H1 (cell line): ENCODE data around the gene GRK6. TPM values are rescaled to one million over a fixed set of nuclear protein-coding genes. Genes with fewer than 3 reads are reported as not detected.

Experiments
- CTCF ChIP-seq, 3 experiments: IDR thresholded peaks; 1 replicate in 2 of 3; 2 replicates in 1 of 3; pipeline versions ENCODE4 v1.5.1 to v1.6.1; 2011; ENCODE audit warnings: low read length in 3 of 3, mild to moderate bottlenecking in 3 of 3, inconsistent platforms in 2 of 3, low read depth in 1 of 3, moderate library complexity in 1 of 3; ENCODE audit not compliant: insufficient read depth in 1 of 3; ENCODE audit errors: control extremely low read depth in 1 of 3
- E2F6 ChIP-seq: IDR thresholded peaks from 2 replicates; pipeline ENCODE4 v1.6.1; 2012; ENCODE audit warnings: inconsistent platforms
- EZH2 ChIP-seq: fragments of 200-600 bp; sonication (generic); IDR thresholded peaks from 2 replicates; pipeline ENCODE4 v1.7.1; 2012; ENCODE audit warnings: low read depth, mild to moderate bottlenecking, moderate library complexity, low read length, inconsistent platforms; ENCODE audit not compliant: severe bottlenecking
- JUND ChIP-seq: IDR thresholded peaks from 2 replicates; pipeline ENCODE4 v1.6.1; 2011; ENCODE audit warnings: mild to moderate bottlenecking, improper control_type of control experiment, low read length
- KDM1A ChIP-seq: fragments of 200-600, 300-600 bp; sonication (generic); IDR thresholded peaks from 2 replicates; pipeline ENCODE4 v1.7.1; 2016; ENCODE audit warnings: mild to moderate bottlenecking, low read length, borderline replicate concordance
- NANOG ChIP-seq: IDR thresholded peaks from 2 replicates; pipeline ENCODE4 v1.6.1; 2011; ENCODE audit warnings: low read length, low read depth, mild to moderate bottlenecking, inconsistent platforms; ENCODE audit not compliant: insufficient read depth, poor library complexity, severe bottlenecking
- PHF8 ChIP-seq: fragments of 200-600 bp; sonication (generic); conservative IDR thresholded peaks from 2 replicates; pipeline ENCODE4 v1.7.1; 2012; ENCODE audit warnings: low read depth, mild to moderate bottlenecking, inconsistent platforms, low read length, moderate library complexity
- POLR2A ChIP-seq, 2 experiments: IDR thresholded peaks; 1 replicate in 1 of 2; 2 replicates in 1 of 2; pipeline ENCODE4 v1.6.1; 2011; ENCODE audit warnings: low read depth in 2 of 2, low read length in 2 of 2, mild to moderate bottlenecking in 2 of 2; ENCODE audit errors: control extremely low read depth in 1 of 2
- POLR2AphosphoS5 ChIP-seq: IDR thresholded peaks from 2 replicates; pipeline ENCODE4 v1.6.1; 2011; ENCODE audit warnings: low read depth, low read length
- RAD21 ChIP-seq, 2 experiments: IDR thresholded peaks in 1 of 2; conservative IDR thresholded peaks in 1 of 2; 2 replicates each; pipeline ENCODE4 v1.6.1; 2011; ENCODE audit warnings: low read depth in 2 of 2, low read length in 2 of 2, improper control_type of control experiment in 1 of 2, inconsistent platforms in 1 of 2, mild to moderate bottlenecking in 1 of 2, moderate library complexity in 1 of 2
- RXRA ChIP-seq: IDR thresholded peaks from 2 replicates; pipeline ENCODE4 v1.6.1; 2011; ENCODE audit warnings: low read depth, mild to moderate bottlenecking, low read length, moderate library complexity; ENCODE audit not compliant: insufficient read depth
- SIN3A ChIP-seq, 2 experiments: IDR thresholded peaks in 1 of 2; conservative IDR thresholded peaks in 1 of 2; 2 replicates each; pipeline ENCODE4 v1.6.1; 2011 to 2012; ENCODE audit warnings: low read length in 2 of 2, improper control_type of control experiment in 1 of 2, low read depth in 1 of 2, mild to moderate bottlenecking in 1 of 2
- SIRT6 ChIP-seq: IDR thresholded peaks from one replicate; pipeline ENCODE4 v1.7.1; 2012; ENCODE audit warnings: low read length, inconsistent platforms
- SIX5 ChIP-seq: IDR thresholded peaks from 2 replicates; pipeline ENCODE4 v1.6.1; 2011; ENCODE audit warnings: mild to moderate bottlenecking, low read depth, low read length
- SUZ12 ChIP-seq: fragments of 200-600 bp; sonication (generic); IDR thresholded peaks from 2 replicates; pipeline ENCODE4 v1.6.1; 2012; ENCODE audit warnings: mild to moderate bottlenecking, inconsistent platforms, low read length, moderate library complexity, mixed read lengths
- TAF1 ChIP-seq: IDR thresholded peaks from 2 replicates; pipeline ENCODE4 v1.6.1; 2011; ENCODE audit warnings: mild to moderate bottlenecking, low read depth, low read length
- TAF7 ChIP-seq: optimal IDR thresholded peaks from 2 replicates; pipeline ENCODE3; 2011; ENCODE audit warnings: low read depth, mild to moderate bottlenecking, inconsistent platforms, low read length, moderate library complexity, borderline replicate concordance
- TEAD4 ChIP-seq: IDR thresholded peaks from 2 replicates; pipeline ENCODE4 v1.6.1; 2012; ENCODE audit warnings: low read depth, low read length, inconsistent platforms, mixed read lengths
- polyA plus RNA-seq, 7 experiments: library from polyadenylated mRNA; depleted of rRNA in 3 of 7; stranded (reverse) in 5 of 7; unstranded in 2 of 7; fragments of >200 nt in 5 of 7; fragments of 200-250 nt in 2 of 7; gene quantifications; 1 replicate in 5 of 7; 2 replicates in 1 of 7; 4 replicates in 1 of 7; pipeline versions ENCODE4 v1.2.1 to v1.2.3, GENCODE V29; 2011 to 2013; ENCODE audit warnings: missing spikeins in 2 of 7, mixed read lengths in 2 of 7
- total RNA-seq: library from RNA; stranded (reverse); fragmentation: NEBNext Ultra II Directional; extraction: Animal tissue kit (Norgen Biotek cat#: 25700); gene quantifications from 2 replicates; pipeline ENCODE4 v1.2.1, GENCODE V29; 2021
- TF ChIP-seq, protein P1 (sequence below): IDR thresholded peaks from 2 replicates; pipeline ENCODE4 v1.6.1; 2011; ENCODE audit warnings: low read depth, mild to moderate bottlenecking, low read length; ENCODE audit not compliant: insufficient read depth

GRK6 gene
- total and polyA plus RNA-seq, 2 of the 8 experiments (the other 6 are each of a cell fraction or from before 2014, with no cell fraction given), result 31.8 to 57.8 TPM

DNA sequence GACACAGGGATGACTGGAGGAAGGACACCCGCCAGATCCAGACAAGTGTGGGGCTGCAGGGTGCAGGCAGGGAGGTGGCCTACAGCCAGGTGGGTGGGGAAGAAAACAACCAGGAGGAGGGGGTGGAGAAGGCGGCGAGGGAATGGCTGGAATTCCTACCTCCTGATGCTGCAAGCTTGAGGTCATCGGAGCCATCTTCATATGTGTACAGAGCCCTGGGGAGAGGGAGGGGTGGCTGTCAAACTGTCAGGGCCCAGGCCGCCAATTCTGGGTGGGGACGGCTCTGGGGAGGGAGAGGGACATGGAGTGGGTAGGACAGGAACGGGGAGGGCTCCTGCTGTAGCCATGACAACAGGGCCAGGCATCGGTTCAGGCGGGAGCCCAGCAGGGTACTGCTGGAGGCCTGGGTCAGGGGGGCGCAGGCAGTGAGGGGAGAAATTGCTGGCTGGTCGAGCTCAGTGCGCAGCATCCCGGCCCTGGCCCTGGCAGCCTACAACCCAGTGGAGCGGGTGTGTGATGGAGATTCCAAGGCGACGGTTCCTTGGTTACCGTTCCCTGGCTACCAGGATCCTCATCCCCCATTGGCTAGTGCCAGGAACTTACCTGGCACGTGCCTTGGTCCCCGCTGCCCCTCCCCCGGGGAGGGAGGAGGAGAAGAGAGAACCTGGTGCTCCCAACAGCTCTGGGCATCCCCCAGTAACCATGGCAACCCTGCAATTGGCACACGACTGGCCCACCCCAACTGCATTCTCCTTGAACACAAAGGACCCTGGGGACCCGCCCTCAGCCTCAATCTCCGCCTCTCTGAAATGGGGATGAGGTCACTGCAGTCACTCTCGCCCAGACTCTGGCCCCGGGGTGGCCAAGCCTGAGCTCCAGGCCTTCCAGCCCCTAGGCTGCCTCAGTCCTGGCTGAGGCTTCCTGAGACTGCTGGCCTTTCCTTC, 42.5 kb downstream of the GRK6 start (continued):
- TF ChIP-seq NANOG (no peak), SIRT6 (no peak), E2F6 (no peak), RXRA (no peak), RAD21 (IDR thresholded peaks at IDR 0.05 in 1 of 2, conservative IDR thresholded peaks at IDR 0.05 in 1 of 2; ENCODE audit: low read depth in 2 of 2, low read length in 2 of 2) (no peak), SIN3A (conservative IDR thresholded peaks at IDR 0.05 in 1 of 2, IDR thresholded peaks at IDR 0.05 in 1 of 2; ENCODE audit: low read depth in 1 of 2, low read length in 2 of 2) (peak; percentile 4 to 66; a peak in 1 of 4 replicates), EZH2 (no peak), CTCF (IDR thresholded peaks at IDR 0.05; ENCODE audit: control extremely low read depth in 1 of 3, insufficient read depth in 1 of 3, low read depth in 1 of 3, low read length in 3 of 3) (no peak), JUND (peak; percentile 55; the same call in 1 of the 2 replicates), POLR2A (IDR thresholded peaks at IDR 0.05; ENCODE audit: control extremely low read depth in 1 of 2, low read depth in 2 of 2, low read length in 2 of 2) (peak in 1 of 2 experiments; percentile 78; a peak in 2 of 3 replicates), TEAD4 (no peak), TAF7 (no peak), KDM1A (peak; percentile 56; the same call in 1 of the 2 replicates), POLR2AphosphoS5 (peak; percentile 69), TAF1 (peak; percentile 39; the same call in 1 of the 2 replicates), SIX5 (no peak), PHF8 (no peak), SUZ12 (no peak)
- TF ChIP-seq, protein P1, sequence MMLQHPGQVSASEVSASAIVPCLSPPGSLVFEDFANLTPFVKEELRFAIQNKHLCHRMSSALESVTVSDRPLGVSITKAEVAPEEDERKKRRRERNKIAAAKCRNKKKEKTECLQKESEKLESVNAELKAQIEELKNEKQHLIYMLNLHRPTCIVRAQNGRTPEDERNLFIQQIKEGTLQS, result no peak
